GM21825 (cell line): ENCODE data around the gene GRIA3.
A peak's percentile ranks its signal among the peaks of the same experiment; 100 is the strongest.
"Not testable (repeated sequence)": the region's sequence is repeated elsewhere in the genome, so short reads cannot be mapped to it uniquely, and the experiment has no call there.

Experiments used
- ATAC-seq: cut with Tn5 transposase; IDR thresholded peaks from one replicate; pipeline ENCODE4 v1.9.1; 2021; ENCODE audit warnings: mild to moderate bottlenecking, moderate library complexity; ENCODE audit not compliant: unreplicated experiment

Gene GRIA3

DNA sequence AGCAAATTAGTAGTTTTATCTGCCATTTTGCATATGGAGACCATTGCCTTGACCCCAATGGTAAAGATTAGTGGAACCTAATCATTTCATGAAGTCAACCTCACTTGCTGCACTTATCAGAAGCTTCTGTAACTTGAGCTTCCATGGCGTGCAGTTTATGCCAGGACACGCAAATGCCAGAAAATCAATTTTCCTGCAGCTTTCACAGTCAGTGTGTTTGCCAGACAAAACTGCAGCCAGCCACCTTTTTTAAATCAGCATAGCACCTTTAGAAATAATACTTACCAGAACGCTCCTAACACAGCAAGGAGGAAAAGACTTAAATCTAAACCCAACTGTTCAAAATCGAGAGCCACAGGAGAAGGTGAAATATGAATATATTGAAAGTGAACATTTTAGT, 265.3 kb downstream of the GRIA3 start:
- ATAC-seq: no peak

DNA sequence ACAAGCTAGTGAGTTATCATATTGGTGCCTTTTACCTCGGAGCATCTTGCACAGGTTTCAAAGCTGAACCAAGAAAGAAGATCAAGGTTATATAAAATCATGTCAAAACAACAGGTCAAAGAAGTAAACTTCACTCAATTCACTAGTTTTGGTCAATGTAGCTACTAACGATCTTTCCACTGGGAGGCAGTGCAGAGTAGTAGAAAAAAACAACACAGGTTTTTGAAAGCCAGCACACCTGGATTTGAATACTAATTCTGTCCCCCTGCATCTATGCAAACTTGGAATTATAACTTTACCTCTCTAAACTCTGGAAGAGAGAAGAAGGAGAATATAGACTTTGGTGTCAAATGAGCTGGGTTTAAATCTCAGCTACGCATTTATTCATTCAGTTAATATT, 266.1 kb downstream of the GRIA3 start:
- ATAC-seq: no peak

DNA sequence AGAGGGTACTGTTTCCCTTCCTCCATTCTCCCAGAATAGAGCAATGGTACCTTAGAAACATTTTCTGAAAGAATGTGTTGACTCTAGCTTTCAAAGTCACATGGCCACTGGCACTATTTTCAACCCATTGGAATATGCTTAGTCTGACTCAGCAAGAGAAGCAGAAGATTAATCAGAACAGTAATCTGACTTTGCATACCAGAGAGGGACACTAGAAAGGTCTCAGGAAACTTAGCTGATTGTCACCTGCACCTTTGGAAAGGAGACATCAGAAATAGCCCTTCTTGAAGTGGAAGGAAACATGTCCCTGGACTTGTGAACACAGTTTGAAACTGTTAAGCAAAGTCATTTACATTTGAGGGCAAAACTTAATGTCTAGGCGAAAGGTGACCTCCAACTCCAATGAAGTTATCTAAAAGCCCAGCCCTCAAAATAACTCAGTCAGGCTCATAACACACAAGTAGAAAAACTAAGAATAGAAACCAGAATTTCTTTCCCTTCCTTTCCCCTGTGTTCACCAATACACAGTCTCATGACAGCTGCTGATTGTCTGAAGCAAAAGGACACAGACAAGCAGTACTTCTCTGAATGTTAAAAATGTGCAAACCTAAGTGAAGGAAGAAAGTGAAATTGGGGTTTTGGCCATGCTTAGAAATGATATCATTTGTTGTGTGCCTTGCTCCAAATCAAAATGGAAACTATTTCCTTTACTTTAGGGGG, 270.8 kb downstream of the GRIA3 start:
- ATAC-seq: peak; percentile 61

GRCh38 chrX:123455693-123456092, 271.6 kb downstream of the GRIA3 start:
- ATAC-seq: no peak

DNA sequence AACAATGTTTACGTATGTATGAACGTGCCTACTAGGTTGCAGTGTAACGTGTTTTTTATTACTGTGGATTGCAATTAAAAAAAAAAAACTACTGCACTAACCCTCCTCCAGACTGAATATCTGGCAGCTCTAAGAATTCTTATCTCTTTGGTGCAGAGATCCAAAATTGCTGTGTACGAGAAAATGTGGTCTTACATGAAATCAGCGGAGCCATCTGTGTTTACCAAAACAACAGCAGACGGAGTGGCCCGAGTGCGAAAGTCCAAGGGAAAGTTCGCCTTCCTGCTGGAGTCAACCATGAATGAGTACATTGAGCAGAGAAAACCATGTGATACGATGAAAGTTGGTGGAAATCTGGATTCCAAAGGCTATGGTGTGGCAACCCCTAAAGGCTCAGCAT, 280.6 kb downstream of the GRIA3 start:
- ATAC-seq: no peak

GRCh38 chrX:123468481-123468880, 284.4 kb downstream of the GRIA3 start:
- ATAC-seq: no peak

- ATAC-seq: no peak
Measured at GRCh38 chrX:123475068-123475724, 291.1 kb downstream of the GRIA3 start.

DNA sequence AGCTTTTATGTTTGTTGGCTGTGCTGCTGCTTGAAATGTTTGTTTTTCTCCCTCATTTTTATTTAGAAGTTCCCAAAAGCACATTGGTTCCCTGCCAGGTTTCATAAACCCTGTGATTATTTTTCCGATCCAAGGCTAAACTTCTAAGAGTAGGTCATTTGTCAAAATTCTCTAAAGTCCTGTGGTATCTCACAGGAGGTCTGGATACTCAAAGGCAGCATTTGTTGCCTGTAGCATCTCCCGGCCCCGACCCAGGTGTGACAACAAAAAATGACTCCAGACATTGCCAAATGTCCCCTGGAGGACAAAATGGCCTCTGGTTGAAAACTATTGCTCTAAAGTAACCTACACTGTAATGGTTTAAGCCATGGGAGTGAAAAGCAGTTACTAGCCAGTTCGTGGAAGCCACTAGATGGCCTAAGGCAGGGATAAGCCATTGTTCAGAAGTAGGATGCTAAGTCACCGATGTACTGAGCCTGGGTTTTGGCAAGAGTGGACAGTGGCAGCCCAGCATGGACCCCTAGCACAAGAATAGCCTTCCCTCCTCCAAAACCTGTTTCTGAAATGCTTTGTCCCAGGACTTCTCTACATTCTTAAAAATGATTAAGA, 292.6 kb downstream of the GRIA3 start:
- no peak for ATAC-seq

DNA sequence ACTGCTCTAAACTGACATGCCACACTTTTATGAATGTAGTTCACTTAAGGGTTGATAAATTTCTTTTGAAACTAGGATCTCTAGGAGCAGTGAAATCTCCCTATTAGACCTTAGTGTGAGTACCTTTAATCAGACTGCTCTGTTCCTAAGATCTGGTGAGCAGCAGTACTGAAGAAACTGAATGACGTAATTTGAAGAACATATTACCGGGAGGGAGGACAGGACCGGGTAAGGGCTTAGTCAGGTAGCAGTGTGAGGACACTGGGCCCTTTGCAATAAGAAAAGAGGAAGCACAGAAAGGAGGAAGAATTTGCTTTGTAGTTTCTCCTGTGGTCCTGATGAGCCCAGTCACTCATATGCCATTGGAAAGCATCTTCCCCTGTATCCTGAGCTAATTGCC, 293.6 kb downstream of the GRIA3 start:
- no peak for ATAC-seq

DNA sequence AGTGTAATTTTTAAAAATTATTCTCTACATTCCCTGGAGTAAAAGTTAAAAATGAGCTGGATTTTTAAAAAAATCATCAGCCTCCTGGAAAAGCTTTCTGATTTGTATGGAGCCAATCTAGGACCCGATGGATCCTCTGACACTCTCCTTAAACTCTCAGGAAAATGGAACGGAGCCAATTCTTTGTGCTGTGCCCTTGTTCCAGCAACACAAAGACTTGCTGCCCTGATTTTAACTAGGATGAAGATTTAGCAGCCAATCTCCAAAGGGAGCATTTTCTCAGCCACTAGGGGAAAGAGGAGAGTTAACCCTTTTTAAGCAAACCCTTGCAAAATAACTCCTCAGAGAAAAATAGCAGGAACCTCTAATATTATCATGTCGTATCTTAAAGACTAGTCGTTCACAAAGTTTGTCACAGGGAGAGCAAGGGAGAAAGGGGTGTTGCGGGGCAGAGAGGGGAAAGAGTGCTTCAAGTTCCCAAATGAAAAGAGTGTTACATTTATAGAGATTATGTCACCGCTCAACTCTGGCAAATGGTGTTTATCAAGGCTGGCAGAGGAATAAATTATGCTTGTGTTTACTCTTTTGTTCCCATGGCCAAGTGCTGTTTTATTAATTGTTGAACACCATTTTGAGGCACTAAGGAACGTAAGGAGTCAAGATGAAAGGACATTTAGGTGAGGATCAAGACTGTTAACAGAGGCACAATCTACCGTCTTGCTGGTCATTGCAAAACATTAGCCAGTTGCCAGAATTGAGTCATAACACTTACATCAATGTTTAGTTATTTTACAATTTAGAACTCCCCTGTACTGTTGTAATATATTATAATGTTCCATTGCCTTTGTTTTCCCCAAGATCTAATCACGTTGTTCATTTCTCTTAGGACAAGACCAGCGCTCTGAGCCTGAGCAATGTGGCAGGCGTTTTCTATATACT, 298.1 kb downstream of the GRIA3 start:
- no peak for ATAC-seq

DNA sequence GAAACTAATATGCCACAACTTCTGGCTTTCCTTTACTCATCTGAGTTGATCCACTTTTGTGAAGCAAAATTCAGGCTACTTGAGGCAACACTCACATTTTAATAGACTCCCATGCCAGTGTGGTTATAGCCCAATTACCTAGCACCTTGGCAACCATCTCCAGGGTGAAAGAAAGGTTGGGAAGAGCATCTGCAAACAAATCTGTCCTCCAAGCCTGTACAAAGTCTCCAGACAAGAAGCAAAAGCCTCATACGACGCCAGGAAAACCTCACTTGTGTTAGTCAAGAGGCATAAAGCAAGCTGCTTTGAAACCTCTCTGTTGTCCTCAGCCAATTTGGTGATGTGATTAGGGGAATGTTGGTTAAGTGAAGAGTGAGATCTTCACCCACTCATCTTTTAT, 302.2 kb downstream of the GRIA3 start:
- no peak for ATAC-seq

DNA sequence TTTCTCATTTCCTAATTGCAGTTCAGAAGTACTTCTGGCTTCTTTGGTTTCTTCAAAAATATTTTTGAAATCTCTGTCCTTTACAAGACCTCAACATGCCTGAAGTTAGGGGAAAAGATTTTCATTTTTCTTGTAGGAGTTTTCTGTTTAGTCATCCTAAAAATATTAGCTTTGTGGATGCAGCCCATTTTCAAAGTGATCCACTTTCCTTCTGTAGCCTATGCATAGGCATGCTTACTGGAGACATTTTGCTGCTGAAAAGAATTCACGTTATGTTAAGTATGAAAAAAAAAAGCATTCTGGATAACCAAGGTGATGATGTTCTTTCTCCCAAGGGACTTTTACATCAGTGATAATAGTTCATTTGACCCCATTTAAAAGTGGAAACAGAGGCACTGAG, 303.2 kb downstream of the GRIA3 start:
- no peak for ATAC-seq

- no peak for ATAC-seq
Measured at GRCh38 chrX:123487669-123488068, 303.6 kb downstream of the GRIA3 start.

DNA sequence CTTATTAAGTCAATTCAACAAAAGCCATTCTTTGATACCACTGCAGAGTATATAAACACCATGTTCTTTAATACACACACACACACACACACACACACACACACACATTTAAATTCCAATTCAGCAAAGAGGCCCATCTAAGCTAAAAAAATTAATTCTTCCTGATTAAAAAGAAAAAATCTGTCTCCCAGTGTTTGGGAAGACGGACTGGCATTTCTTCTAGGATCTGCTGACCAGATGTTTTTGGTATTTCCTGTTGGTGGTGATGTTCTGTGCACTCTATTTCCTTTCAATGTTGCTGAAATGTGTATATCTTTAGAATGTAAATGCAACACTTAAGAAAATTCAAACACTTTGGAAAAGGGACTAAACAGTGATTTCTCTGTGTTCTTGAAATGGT, 304.9 kb downstream of the GRIA3 start:
- no peak for ATAC-seq

- ATAC-seq: no peak
Measured at GRCh38 chrX:123493857-123494256, 309.8 kb downstream of the GRIA3 start.

DNA sequence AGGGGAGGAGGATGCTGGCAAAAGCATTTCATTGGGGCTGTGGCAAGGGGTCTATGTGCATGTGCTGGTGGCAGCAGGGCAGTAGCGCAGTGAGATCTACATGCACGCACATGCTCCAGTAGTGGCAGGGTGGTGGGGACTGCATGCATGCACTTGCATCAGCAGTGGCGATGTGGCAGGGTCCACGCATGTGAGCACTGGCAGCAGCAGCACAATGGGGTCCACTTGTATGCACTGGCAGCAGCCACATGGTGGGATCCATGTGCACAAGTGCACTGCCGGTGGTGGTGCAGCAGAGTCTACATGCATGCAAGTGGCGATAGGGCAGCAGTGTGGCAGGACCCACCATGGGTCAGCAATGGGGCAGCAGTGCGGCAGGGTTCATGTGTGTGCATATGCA, 315.7 kb downstream of the GRIA3 start:
- no peak for ATAC-seq

DNA sequence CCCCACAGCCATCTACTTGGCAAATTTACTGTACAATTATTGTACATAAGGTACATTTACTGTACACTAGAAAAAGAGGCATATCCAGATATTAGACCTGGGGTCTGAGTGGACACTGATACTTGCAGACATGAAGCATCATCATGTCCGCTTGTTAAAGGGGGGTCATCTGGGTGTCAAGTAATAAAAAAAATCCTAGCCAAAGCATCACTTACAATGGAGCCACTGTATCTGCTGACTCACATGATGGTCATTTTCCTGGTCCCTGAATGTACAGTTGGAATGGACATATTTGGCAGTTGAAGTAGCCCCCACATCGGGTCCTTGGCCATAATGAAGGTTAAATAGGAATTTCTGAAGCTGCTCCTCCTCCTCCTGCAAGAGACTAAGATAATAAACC, 320.0 kb downstream of the GRIA3 start:
- no peak for ATAC-seq

- ATAC-seq: no peak
Measured at GRCh38 chrX:123504630-123505270, 320.7 kb downstream of the GRIA3 start.

DNA sequence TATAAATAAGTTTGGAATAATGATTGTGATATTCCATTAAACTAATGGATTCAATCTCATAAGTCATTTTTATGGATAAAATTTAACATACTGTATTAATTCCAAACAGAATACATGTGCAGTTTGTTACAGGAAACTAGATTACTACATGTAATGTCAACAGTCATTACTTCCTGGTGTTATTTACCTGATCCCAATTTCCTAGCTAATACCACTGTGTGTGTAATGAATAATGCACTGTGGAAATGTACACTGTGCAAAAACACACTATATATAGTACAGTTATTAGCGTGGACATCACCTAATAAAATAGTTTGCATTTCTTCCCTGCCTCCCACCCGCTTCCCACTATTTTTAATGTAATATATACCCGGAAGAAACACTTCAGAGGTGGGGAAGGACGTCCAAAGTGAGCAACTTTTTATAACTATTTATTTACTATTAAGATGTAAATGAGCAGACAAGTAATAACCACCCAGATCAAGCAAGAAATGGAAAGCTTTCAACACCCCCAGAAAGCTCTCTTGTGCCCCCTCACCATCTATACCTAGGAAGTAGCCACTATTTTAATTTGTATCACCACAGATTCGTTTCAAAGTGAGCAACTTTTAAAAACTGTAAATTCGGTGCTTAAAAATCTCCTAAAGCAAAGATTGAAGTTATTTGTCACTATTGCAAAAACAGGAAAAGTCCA, 329.7 kb downstream of the GRIA3 start:
- ATAC-seq: no peak

GRCh38 chrX:123514279-123514640, 330.2 kb downstream of the GRIA3 start:
- not testable (repeated sequence) for ATAC-seq
